ENCODE measurements around the gene C10orf95.
A peak's percentile ranks its signal among the peaks of the same experiment; 100 is the strongest.

Gene C10orf95

GRCh38 chr10:102432162-102432950, 19.0 kb downstream of the C10orf95 start, which contains the start of gene CUEDC2:
Gene CUEDC2, minus strand, starts transcription at chr10:102432574. Its CDS starts 7,386 bp downstream, at chr10:102425188.
- peak within 1 kb of the TSS; percentile 89 to 90 for H3K4me3 Mint-ChIP-seq
- ATAC-seq (peak; percentile 95), DNase-seq (peak; percentile 96 to 98)
- peaks cover 58% of the 10 kb centered on the region for H3K4me1 Mint-ChIP-seq
- peak within 1 kb of the TSS; percentile 94 to 97 for H3K27ac Mint-ChIP-seq
- no peaks in the 10 kb centered on the region for H3K9me3 Mint-ChIP-seq
- H3K27me3 Mint-ChIP-seq = no peaks in the 10 kb centered on the region

GRCh38 chr10:102431452-102432124, 19.8 kb downstream of the C10orf95 start:
- no peaks in the 10 kb centered on the region for H3K27me3 Mint-ChIP-seq
- H3K27ac Mint-ChIP-seq = peak overlapping the region; percentile 94 to 97
- ATAC-seq (no peak), DNase-seq (no peak)
- H3K9me3 Mint-ChIP-seq = no peaks in the 10 kb centered on the region
- peaks cover 58% of the 10 kb centered on the region for H3K4me1 Mint-ChIP-seq
- peak overlapping the region; percentile 89 to 90 for H3K4me3 Mint-ChIP-seq

- Mint-ChIP-seq H3K9me3 (no peaks in the 10 kb centered on the region), H3K27ac (no peak overlapping the region), H3K4me1 (peaks cover 52% of the 10 kb centered on the region), H3K27me3 (no peaks in the 10 kb centered on the region), H3K4me3 (no peak overlapping the region)
- ATAC-seq = no peak
- no peak for DNase-seq
These were observed 21.9 kb downstream of the C10orf95 start for GRCh38 chr10:102429468-102429867.

- Mint-ChIP-seq H3K4me1 (peaks cover 49% of the 10 kb centered on the region), H3K9me3 (no peaks in the 10 kb centered on the region), H3K27me3 (no peaks in the 10 kb centered on the region), H3K4me3 (no peak overlapping the region), H3K27ac (peak overlapping the region in 1 of 2 donors; percentile 30)
- DNase-seq (no peak), ATAC-seq (no peak)
These were observed 24.5 kb downstream of the C10orf95 start for GRCh38 chr10:102426803-102427287.

GRCh38 chr10:102425444-102425843, 25.9 kb downstream of the C10orf95 start:
- Mint-ChIP-seq H3K4me3 (no peak overlapping the region), H3K4me1 (peaks cover 42% of the 10 kb centered on the region), H3K27me3 (no peaks in the 10 kb centered on the region), H3K27ac (no peak overlapping the region), H3K9me3 (no peaks in the 10 kb centered on the region)
- DNase-seq (no peak), ATAC-seq (no peak)

- Mint-ChIP-seq H3K4me1 (peaks cover 44% of the 10 kb centered on the region), H3K27me3 (no peaks in the 10 kb centered on the region), H3K4me3 (no peak overlapping the region), H3K27ac (no peak overlapping the region), H3K9me3 (no peaks in the 10 kb centered on the region)
- no peak for DNase-seq
- no peak for ATAC-seq
These were observed 26.4 kb downstream of the C10orf95 start for GRCh38 chr10:102424916-102425315.

GRCh38 chr10:102424145-102424544, 27.2 kb downstream of the C10orf95 start:
- Mint-ChIP-seq H3K4me1 (peaks cover 52% of the 10 kb centered on the region), H3K9me3 (no peaks in the 10 kb centered on the region), H3K4me3 (no peak overlapping the region), H3K27ac (no peak overlapping the region), H3K27me3 (peaks cover 2% of the 10 kb centered on the region)
- ATAC-seq (no peak), DNase-seq (no peak)

GRCh38 chr10:102423372-102423968, 27.9 kb downstream of the C10orf95 start:
- ATAC-seq (no peak), DNase-seq (no peak)
- H3K4me3 Mint-ChIP-seq = no peak overlapping the region
- H3K4me1 Mint-ChIP-seq = peaks cover 58% of the 10 kb centered on the region
- H3K27ac Mint-ChIP-seq = no peak overlapping the region
- H3K9me3 Mint-ChIP-seq = no peaks in the 10 kb centered on the region
- H3K27me3 Mint-ChIP-seq = peaks cover 9% of the 10 kb centered on the region

GRCh38 chr10:102422545-102423129, 28.7 kb downstream of the C10orf95 start:
- H3K9me3 Mint-ChIP-seq = no peaks in the 10 kb centered on the region
- H3K4me3 Mint-ChIP-seq = peak overlapping the region; percentile 97 to 99
- peaks cover 59% of the 10 kb centered on the region for H3K4me1 Mint-ChIP-seq
- peak overlapping the region in 1 of 2 donors; percentile 29 for H3K27ac Mint-ChIP-seq
- H3K27me3 Mint-ChIP-seq = peaks cover 17% of the 10 kb centered on the region
- ATAC-seq (peak; percentile 26), DNase-seq (peak; percentile 61 to 64)

GRCh38 chr10:102421757-102422512, 29.4 kb downstream of the C10orf95 start:
- H3K9me3 Mint-ChIP-seq = no peaks in the 10 kb centered on the region
- peaks cover 24% of the 10 kb centered on the region for H3K27me3 Mint-ChIP-seq
- H3K4me1 Mint-ChIP-seq = peaks cover 52% of the 10 kb centered on the region
- H3K27ac Mint-ChIP-seq = peak overlapping the region in 1 of 2 donors; percentile 29
- DNase-seq (peak; percentile 38 to 59), ATAC-seq (peak; percentile 7)
- H3K4me3 Mint-ChIP-seq = peak overlapping the region; percentile 97 to 99

GRCh38 chr10:102421507-102421756, 29.9 kb downstream of the C10orf95 start:
- ATAC-seq (no peak), DNase-seq (no peak)
- peak overlapping the region in 1 of 2 donors; percentile 95 for H3K27ac Mint-ChIP-seq
- H3K4me3 Mint-ChIP-seq = peak overlapping the region; percentile 97 to 99
- H3K9me3 Mint-ChIP-seq = no peaks in the 10 kb centered on the region
- H3K27me3 Mint-ChIP-seq = peaks cover 29% of the 10 kb centered on the region
- peaks cover 47% of the 10 kb centered on the region for H3K4me1 Mint-ChIP-seq

- peak; percentile 86 for ATAC-seq
- Mint-ChIP-seq H3K4me1 (peaks cover 42% of the 10 kb centered on the region), H3K27ac (peak within 1 kb of the TSS; percentile 95 to 96), H3K9me3 (no peaks in the 10 kb centered on the region), H3K27me3 (peaks cover 35% of the 10 kb centered on the region), H3K4me3 (peak within 1 kb of the TSS; percentile 97 to 99)
- DNase-seq = peak; percentile 98
These were observed 30.4 kb downstream of the C10orf95 start, which contains the start of gene FBXL15 for GRCh38 chr10:102420714-102421506. Gene FBXL15, plus strand, starts transcription at chr10:102420836. Its CDS starts 294 bp downstream, at chr10:102421130.

- Mint-ChIP-seq H3K4me1 (peaks cover 38% of the 10 kb centered on the region), H3K9me3 (no peaks in the 10 kb centered on the region), H3K27me3 (peaks cover 41% of the 10 kb centered on the region), H3K4me3 (peak overlapping the region; percentile 97 to 99), H3K27ac (peak overlapping the region; percentile 95 to 96)
- ATAC-seq (no peak), DNase-seq (peak in 1 of 2 donors; percentile 40)
These were observed 31.1 kb downstream of the C10orf95 start for GRCh38 chr10:102420181-102420713.
